Endothelial cell of umbilical vein (primary cell): ENCODE measurements around the gene NKTR. TPM values are rescaled to one million over a fixed set of nuclear protein-coding genes. Genes with fewer than 3 reads are reported as not detected.

Source experiments
- BruUV-seq: library from RNA; stranded (reverse); fragments of 400-500 nt; replicated peaks from 2 replicates; lab custom pipeline; 2021; lab: Mats Ljungman, UMichigan
- CTCF ChIA-PET: fragments of 300-600, 350-600 bp; sonication (Branson Sonifier 250); formaldehyde crosslinking; loops from one replicate; lab custom pipeline; 2021; ENCODE audit warnings: antibody characterized with exemption, inconsistent platforms; lab: Charles Lee
- POLR2A ChIA-PET: fragments of 300-600, 350-600 bp; sonication (Branson Sonifier 250); formaldehyde crosslinking; loops from one replicate; lab custom pipeline; 2021; ENCODE audit warnings: antibody characterized with exemption, inconsistent platforms; lab: Charles Lee
- DNase-seq: peaks from one replicate; pipeline ENCODE4 v3.0.0-alpha.2; 2011; ENCODE audit warnings: low read depth, low spot score
- FAIRE-seq: peaks from 2 replicates; lab custom pipeline; 2011; peaks lifted over from hg19 to GRCh38; lab: Jason Lieb, UNC
- H2AFZ ChIP-seq: 2 replicates; pipeline ENCODE4 v1.6.0; 2012; ENCODE audit warnings: low read depth, low read length, control low read depth, inconsistent platforms
- H3K27ac ChIP-seq: 2 replicates; pipeline ENCODE4 v1.5.1; 2011; ENCODE audit warnings: low read depth, mild to moderate bottlenecking, control low read depth, low read length, moderate library complexity; ENCODE audit not compliant: insufficient read depth
- H3K27me3 ChIP-seq, 2 experiments: 2 replicates each; pipeline versions ENCODE4 v1.6.0 to v1.6.1; 2011; ENCODE audit warnings: low read length in 2 of 2, mixed read lengths in 1 of 2; ENCODE audit not compliant: control insufficient read depth in 2 of 2, insufficient read depth in 2 of 2
- H3K36me3 ChIP-seq, 2 experiments: 2 replicates in 1 of 2; 3 replicates in 1 of 2; pipeline ENCODE4 v1.5.1; 2011; ENCODE audit warnings: low read length in 2 of 2, mild to moderate bottlenecking in 1 of 2, moderate library complexity in 1 of 2; ENCODE audit not compliant: control insufficient read depth in 2 of 2, insufficient read depth in 2 of 2; ENCODE audit errors: extremely low read depth in 1 of 2
- H3K4me1 ChIP-seq: 3 replicates; pipeline ENCODE4 v1.5.1; 2011; ENCODE audit warnings: mild to moderate bottlenecking, low read length; ENCODE audit not compliant: control insufficient read depth, insufficient read depth; ENCODE audit errors: extremely low read depth
- H3K4me2 ChIP-seq: 2 replicates; pipeline ENCODE4 v1.6.1; 2011; ENCODE audit warnings: low read length, control low read depth, mixed read lengths; ENCODE audit not compliant: insufficient read depth
- H3K4me3 ChIP-seq, 3 experiments: fragments of 200-600 bp in 1 of 3; sonication (generic), shearing (Covaris generic) in 1 of 3; replicated peaks in 1 of 3; 2 replicates each; pipeline ENCODE4 v1.5.1; 2011 to 2016; ENCODE audit warnings: control low read depth in 3 of 3, low read length in 3 of 3, mild to moderate bottlenecking in 2 of 3, inconsistent platforms in 1 of 3, low read depth in 1 of 3, moderate library complexity in 1 of 3; ENCODE audit not compliant: insufficient read depth in 1 of 3
- H3K79me2 ChIP-seq: 2 replicates; pipeline ENCODE4 v1.6.0; 2012; ENCODE audit warnings: low read length, inconsistent platforms; ENCODE audit not compliant: control insufficient read depth, insufficient read depth
- H3K9ac ChIP-seq: replicated peaks from 2 replicates; pipeline ENCODE3; 2011; ENCODE audit warnings: low read length, control low read depth; ENCODE audit not compliant: insufficient read depth; ENCODE audit errors: extremely low read depth
- H3K9me1 ChIP-seq: replicated peaks from 3 replicates; pipeline ENCODE4 v1.6.0; 2011; ENCODE audit warnings: mild to moderate bottlenecking, low read length; ENCODE audit not compliant: control insufficient read depth, insufficient read depth; ENCODE audit errors: extremely low read depth
- H3K9me3 ChIP-seq: replicated peaks from 2 replicates; pipeline ENCODE4 v1.5.1; 2012; ENCODE audit warnings: low read length, inconsistent platforms; ENCODE audit not compliant: control insufficient read depth, insufficient read depth
- H4K20me1 ChIP-seq: replicated peaks from 2 replicates; pipeline ENCODE3; 2011; ENCODE audit warnings: mild to moderate bottlenecking, low read length; ENCODE audit not compliant: control insufficient read depth, insufficient read depth; ENCODE audit errors: extremely low read depth
- EZH2 ChIP-seq: IDR thresholded peaks from 2 replicates; pipeline ENCODE4 v1.6.1; 2012; ENCODE audit warnings: borderline replicate concordance, low read depth, mild to moderate bottlenecking, moderate library complexity, low read length, inconsistent platforms; ENCODE audit not compliant: severe bottlenecking
- FOS ChIP-seq: IDR thresholded peaks from 2 replicates; pipeline ENCODE4 v1.6.1; 2011; ENCODE audit warnings: mild to moderate bottlenecking, low read length, moderate library complexity, borderline replicate concordance; ENCODE audit not compliant: insufficient read depth
- GATA2 ChIP-seq: IDR thresholded peaks from 2 replicates; pipeline ENCODE4 v1.7.0; 2011; ENCODE audit warnings: low read depth, mild to moderate bottlenecking, moderate library complexity, mixed read lengths, low read length; ENCODE audit not compliant: insufficient read length, insufficient read depth
- JUN ChIP-seq: IDR thresholded peaks from 2 replicates; pipeline ENCODE4 v1.6.1; 2011; ENCODE audit warnings: borderline replicate concordance, low read depth; ENCODE audit not compliant: insufficient read length, insufficient read depth
- MYC ChIP-seq: IDR thresholded peaks from one replicate; pipeline ENCODE4 v1.6.1; 2011; ENCODE audit warnings: mild to moderate bottlenecking, low read depth, low read length
- POLR2A ChIP-seq: IDR thresholded peaks from 2 replicates; pipeline ENCODE4 v1.6.1; 2012; ENCODE audit warnings: low read depth, mild to moderate bottlenecking, control low read depth, low read length
- POLR2AphosphoS5 ChIP-seq: IDR thresholded peaks from 2 replicates; pipeline ENCODE4 v1.6.1; 2012; ENCODE audit warnings: low read depth, mild to moderate bottlenecking, control low read depth, low read length, moderate library complexity; ENCODE audit not compliant: insufficient read depth
- dilution Hi-C: fragments of 300-500 bp; cut with MboI; formaldehyde crosslinking; loops from one replicate; pipeline ENCODE4 v1.15.0; 2019; ENCODE audit warnings: low sequenced_read_pairs; ENCODE audit not compliant: extremely low pct_ligation_motif_present
- intact Hi-C: fragments of 100-400 bp; cut with micrococcal nuclease; formaldehyde crosslinking; loops from one replicate; pipeline ENCODE4 v1.10.0; 2022
- polyA plus RNA-seq, 4 experiments: library from polyadenylated mRNA; depleted of rRNA in 3 of 4; stranded (reverse) in 3 of 4; unstranded in 1 of 4; fragments of >200 nt; gene quantifications; 2 replicates each; pipeline versions ENCODE4 v1.2.1 to v1.2.3, GENCODE V29; 2011 to 2012; ENCODE audit warnings: missing spikeins in 1 of 4
- total RNA-seq: library from RNA; stranded (reverse); gene quantifications from 2 replicates; pipeline ENCODE4 v1.2.3, GENCODE V29; 2021
- TF ChIP-seq, protein P1 (sequence below): IDR thresholded peaks from 2 replicates; pipeline ENCODE4 v1.6.1; 2011; ENCODE audit not compliant: insufficient read depth, insufficient read length
- TF ChIP-seq, protein P2 (sequence below), 2 donors: IDR thresholded peaks; 1 replicate in 1 of 2; 2 replicates in 1 of 2; pipeline ENCODE4 v1.5.1; 2011; ENCODE audit warnings: low read length in 2 of 2, mild to moderate bottlenecking in 2 of 2, moderate library complexity in 2 of 2, control low read depth in 1 of 2, inconsistent platforms in 1 of 2, low read depth in 1 of 2; ENCODE audit not compliant: insufficient read depth in 1 of 2; ENCODE audit errors: extremely low read depth in 1 of 2

NKTR gene
- total and polyA plus RNA-seq, 2 donors (not counting 3 experiments of a cell fraction or from before 2014, with no cell fraction given): 27.4 to 99.0 TPM

DNA sequence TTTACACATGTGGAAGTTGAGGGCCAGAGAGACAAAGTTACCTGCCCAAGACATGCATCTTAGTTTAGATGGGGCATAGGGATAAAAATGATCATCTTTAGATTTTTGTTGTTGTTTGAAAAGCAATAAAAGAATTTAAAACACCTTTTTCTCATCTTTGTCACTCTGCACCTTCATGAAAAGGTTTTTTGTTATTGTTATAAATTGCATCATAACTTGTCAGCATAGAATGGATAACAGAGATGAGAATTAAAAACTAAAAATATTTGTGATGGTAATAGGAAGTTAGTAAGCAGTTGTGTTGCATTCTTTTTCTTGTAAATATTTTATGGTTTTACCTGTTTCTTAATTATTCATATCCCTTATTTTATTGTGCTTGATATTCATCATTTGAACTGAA lies 39.6 kb downstream of the NKTR start:
- no TSS peak for BruUV-seq
- TF ChIP-seq POLR2AphosphoS5 (no peak), EZH2 (no peak), POLR2A (no peak), GATA2 (no peak), FOS (no peak)
- TF ChIP-seq, protein P1, sequence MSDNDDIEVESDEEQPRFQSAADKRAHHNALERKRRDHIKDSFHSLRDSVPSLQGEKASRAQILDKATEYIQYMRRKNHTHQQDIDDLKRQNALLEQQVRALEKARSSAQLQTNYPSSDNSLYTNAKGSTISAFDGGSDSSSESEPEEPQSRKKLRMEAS: no peak
- no peak for FAIRE-seq
- dilution Hi-C loops: no loop called here
- H3K79me2 ChIP-seq: peaks cover 25% of the 10 kb centered on the region
- no peak overlapping the region for H3K4me3 ChIP-seq
- no peaks in the 10 kb centered on the region for H3K9me3 ChIP-seq
- ChIA-PET POLR2A (no interaction called here), CTCF (interaction anchor here (1.7 kb wide), 1 partner anchor 26 kb away, joined by 6 read pairs; no protein-coding TSS in a partner anchor)
- H4K20me1 ChIP-seq: peaks cover 3% of the 10 kb centered on the region
- no peak overlapping the region for H3K9ac ChIP-seq
- no peak overlapping the region for H3K4me2 ChIP-seq
- H2AFZ ChIP-seq: no peak overlapping the region
- no peak for DNase-seq
- no peaks in the 10 kb centered on the region for H3K4me1 ChIP-seq
- H3K27me3 ChIP-seq: no peaks in the 10 kb centered on the region
- peaks cover 38 to 56% of the 10 kb centered on the region in 2 experiments for H3K36me3 ChIP-seq
- H3K27ac ChIP-seq: no peak overlapping the region
- no peaks in the 10 kb centered on the region for H3K9me1 ChIP-seq
- intact Hi-C loops: no loop called here

DNA sequence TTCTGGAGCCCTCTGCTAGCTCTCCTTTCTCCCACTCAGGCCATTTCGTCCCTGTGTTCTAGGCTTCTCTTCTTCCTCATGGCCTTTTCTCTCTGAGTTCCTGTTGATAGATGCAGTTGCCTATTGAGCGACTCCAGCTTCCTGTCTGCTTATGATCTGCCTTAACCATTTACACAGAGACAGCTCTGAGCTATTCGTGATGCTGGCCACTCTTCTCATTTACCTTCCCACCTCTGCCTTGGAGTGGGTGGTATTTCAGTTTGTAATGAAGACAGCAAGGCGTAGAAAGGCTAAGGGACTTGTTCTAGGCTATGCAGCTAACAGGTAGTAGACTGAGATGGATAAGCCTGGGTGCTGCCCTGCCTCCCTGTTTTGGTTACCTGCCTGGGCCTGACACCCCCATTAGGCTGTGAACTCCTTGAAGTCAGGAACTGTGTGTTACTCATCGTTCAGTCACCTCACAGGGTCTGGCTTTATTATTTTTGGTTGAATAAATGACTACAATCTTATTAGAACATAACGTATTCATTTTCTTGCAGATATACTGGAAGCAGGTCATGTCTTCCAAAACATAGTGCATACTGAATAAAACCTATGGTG lies 40.4 kb downstream of the NKTR start:
- Histone ChIP-seq H3K9me3 (no peaks in the 10 kb centered on the region), H3K36me3 (peaks cover 38 to 59% of the 10 kb centered on the region in 2 experiments), H3K9ac (no peak overlapping the region), H2AFZ (no peak overlapping the region), H3K27me3 (no peaks in the 10 kb centered on the region), H3K79me2 (peaks cover 25% of the 10 kb centered on the region), H4K20me1 (peaks cover 3% of the 10 kb centered on the region), H3K4me2 (no peak overlapping the region), H3K27ac (no peak overlapping the region), H3K4me1 (no peaks in the 10 kb centered on the region), H3K9me1 (no peaks in the 10 kb centered on the region), H3K4me3 (no peak overlapping the region)
- BruUV-seq: no TSS peak
- FAIRE-seq: no peak
- TF ChIP-seq JUN: no peak
- no peak for TF ChIP-seq POLR2AphosphoS5
- TF ChIP-seq GATA2: no peak
- no peak for TF ChIP-seq MYC
- TF ChIP-seq POLR2A: no peak
- TF ChIP-seq FOS: no peak
- TF ChIP-seq, protein P1: no peak
- TF ChIP-seq, protein P2, sequence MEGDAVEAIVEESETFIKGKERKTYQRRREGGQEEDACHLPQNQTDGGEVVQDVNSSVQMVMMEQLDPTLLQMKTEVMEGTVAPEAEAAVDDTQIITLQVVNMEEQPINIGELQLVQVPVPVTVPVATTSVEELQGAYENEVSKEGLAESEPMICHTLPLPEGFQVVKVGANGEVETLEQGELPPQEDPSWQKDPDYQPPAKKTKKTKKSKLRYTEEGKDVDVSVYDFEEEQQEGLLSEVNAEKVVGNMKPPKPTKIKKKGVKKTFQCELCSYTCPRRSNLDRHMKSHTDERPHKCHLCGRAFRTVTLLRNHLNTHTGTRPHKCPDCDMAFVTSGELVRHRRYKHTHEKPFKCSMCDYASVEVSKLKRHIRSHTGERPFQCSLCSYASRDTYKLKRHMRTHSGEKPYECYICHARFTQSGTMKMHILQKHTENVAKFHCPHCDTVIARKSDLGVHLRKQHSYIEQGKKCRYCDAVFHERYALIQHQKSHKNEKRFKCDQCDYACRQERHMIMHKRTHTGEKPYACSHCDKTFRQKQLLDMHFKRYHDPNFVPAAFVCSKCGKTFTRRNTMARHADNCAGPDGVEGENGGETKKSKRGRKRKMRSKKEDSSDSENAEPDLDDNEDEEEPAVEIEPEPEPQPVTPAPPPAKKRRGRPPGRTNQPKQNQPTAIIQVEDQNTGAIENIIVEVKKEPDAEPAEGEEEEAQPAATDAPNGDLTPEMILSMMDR (IDR thresholded peaks at IDR 0.05; ENCODE audit: extremely low read depth in 1 of 2, insufficient read depth in 1 of 2, low read depth in 1 of 2, low read length in 2 of 2): no peak
- no peak for TF ChIP-seq EZH2
- intact Hi-C loops (no loop called here), dilution Hi-C loops (no loop called here)
- no peak for DNase-seq
- POLR2A ChIA-PET: no interaction called here
- CTCF ChIA-PET: interaction anchor here (1.7 kb wide), 1 partner anchor 27 kb away, joined by 6 read pairs; no protein-coding TSS in a partner anchor
